Loucy (cell line): ENCODE results near the gene ARHGAP42.

ENCODE experiments used
- H2AFZ ChIP-seq: fragments of 200-600 bp; sonication (generic); 2 replicates; pipeline ENCODE4 v1.6.0; 2016; ENCODE audit warnings: antibody characterized with exemption, mild to moderate bottlenecking, low read length, moderate library complexity
- H3F3A ChIP-seq: fragments of 200-600 bp; 2 replicates; pipeline ENCODE4 v1.6.0; 2016; ENCODE audit warnings: antibody characterized with exemption, low read depth, mild to moderate bottlenecking
- H3K27me3 ChIP-seq: fragments of 200-600 bp; sonication (generic); 2 replicates; pipeline ENCODE4 v1.6.1; 2014; ENCODE audit warnings: low read length, mild to moderate bottlenecking; ENCODE audit not compliant: insufficient read depth, poor library complexity, severe bottlenecking
- H3K36me3 ChIP-seq: fragments of 200-600 bp; sonication (generic); 2 replicates; pipeline ENCODE4 v1.6.1; 2016; ENCODE audit warnings: low read length; ENCODE audit not compliant: insufficient read depth
- H3K4me1 ChIP-seq: fragments of 200-600 bp; sonication (generic); 2 replicates; pipeline ENCODE4 v1.5.1; 2014; ENCODE audit warnings: low read length, mild to moderate bottlenecking; ENCODE audit not compliant: insufficient read depth, poor library complexity, severe bottlenecking
- H3K4me2 ChIP-seq: fragments of 200-600 bp; sonication (generic); 2 replicates; pipeline ENCODE4 v1.6.0; 2014; ENCODE audit warnings: antibody characterized with exemption, low read length, low read depth, mild to moderate bottlenecking; ENCODE audit not compliant: poor library complexity, severe bottlenecking
- H3K4me3 ChIP-seq: fragments of 200-600 bp; sonication (generic); 2 replicates; pipeline ENCODE4 v1.5.1; 2014; ENCODE audit warnings: low read length, mild to moderate bottlenecking, mixed read lengths; ENCODE audit not compliant: poor library complexity, severe bottlenecking
- H3K79me2 ChIP-seq: fragments of 200-600 bp; sonication (generic); 2 replicates; pipeline ENCODE4 v1.6.1; 2014; ENCODE audit warnings: low read length; ENCODE audit not compliant: insufficient read depth
- H3K9ac ChIP-seq: fragments of 200-600 bp; sonication (generic); 2 replicates; pipeline ENCODE4 v1.6.0; 2014; ENCODE audit warnings: mild to moderate bottlenecking, low read depth, low read length, moderate library complexity; ENCODE audit not compliant: poor library complexity, severe bottlenecking
- H3K9me2 ChIP-seq: fragments of 200-600 bp; sonication (generic); replicated peaks from 2 replicates; pipeline ENCODE4 v1.6.1; 2016; ENCODE audit warnings: low read depth, low read length, mixed read lengths
- H3K9me3 ChIP-seq: fragments of 200-600 bp; sonication (generic); 2 replicates; pipeline ENCODE4 v1.6.1; 2014; ENCODE audit warnings: mild to moderate bottlenecking, antibody characterized with exemption, low read length, low read depth; ENCODE audit not compliant: insufficient read depth
- H4K20me1 ChIP-seq: fragments of 200-600 bp; sonication (generic); 2 replicates; pipeline ENCODE4 v1.6.0; 2014; ENCODE audit warnings: antibody characterized with exemption, low read length, mild to moderate bottlenecking; ENCODE audit not compliant: insufficient read depth, poor library complexity, severe bottlenecking
- CTCF ChIP-seq: fragments of 200-600 bp; sonication (generic); conservative IDR thresholded peaks from 2 replicates; pipeline ENCODE4 v1.5.1; 2014; ENCODE audit warnings: mild to moderate bottlenecking, antibody characterized with exemption, low read length
- EZH2phosphoT487 ChIP-seq: fragments of 200-600 bp; IDR thresholded peaks from 2 replicates; pipeline ENCODE4 v1.6.1; 2018; ENCODE audit warnings: antibody characterized with exemption, mild to moderate bottlenecking, moderate library complexity, borderline replicate concordance

Gene ARHGAP42

GRCh38 chr11:100793525-100793924, 106.4 kb downstream of the ARHGAP42 start:
- TF ChIP-seq CTCF (no peak), EZH2phosphoT487 (no peak)
- H3F3A ChIP-seq: no peaks in the 10 kb centered on the region
- no peaks in the 10 kb centered on the region for H3K9me2 ChIP-seq
- H3K9me3 ChIP-seq: no peaks in the 10 kb centered on the region
- no peaks in the 10 kb centered on the region for H3K4me1 ChIP-seq
- no peak overlapping the region for H3K9ac ChIP-seq
- H3K36me3 ChIP-seq: no peaks in the 10 kb centered on the region
- no peak overlapping the region for H3K4me2 ChIP-seq
- H4K20me1 ChIP-seq: no peaks in the 10 kb centered on the region
- H3K4me3 ChIP-seq: no peak overlapping the region
- H3K79me2 ChIP-seq: no peaks in the 10 kb centered on the region
- no peaks in the 10 kb centered on the region for H3K27me3 ChIP-seq
- no peak overlapping the region for H2AFZ ChIP-seq

GRCh38 chr11:100794446-100794845, 107.4 kb downstream of the ARHGAP42 start:
- H3K4me2 ChIP-seq: no peak overlapping the region
- no peak overlapping the region for H2AFZ ChIP-seq
- H3K79me2 ChIP-seq: no peaks in the 10 kb centered on the region
- no peaks in the 10 kb centered on the region for H3F3A ChIP-seq
- no peak overlapping the region for H3K4me3 ChIP-seq
- no peaks in the 10 kb centered on the region for H3K9me3 ChIP-seq
- TF ChIP-seq EZH2phosphoT487: no peak
- TF ChIP-seq CTCF: no peak
- no peaks in the 10 kb centered on the region for H4K20me1 ChIP-seq
- H3K9me2 ChIP-seq: no peaks in the 10 kb centered on the region
- H3K4me1 ChIP-seq: no peaks in the 10 kb centered on the region
- H3K36me3 ChIP-seq: no peaks in the 10 kb centered on the region
- no peaks in the 10 kb centered on the region for H3K27me3 ChIP-seq
- H3K9ac ChIP-seq: no peak overlapping the region

GRCh38 chr11:100799445-100799844, 112.4 kb downstream of the ARHGAP42 start:
- Histone ChIP-seq H3K9me3 (no peaks in the 10 kb centered on the region), H3K4me1 (no peaks in the 10 kb centered on the region), H3K79me2 (no peaks in the 10 kb centered on the region), H3K4me2 (no peak overlapping the region), H3K36me3 (no peaks in the 10 kb centered on the region), H3K9me2 (no peaks in the 10 kb centered on the region), H3K9ac (no peak overlapping the region), H4K20me1 (no peaks in the 10 kb centered on the region), H3F3A (no peaks in the 10 kb centered on the region), H2AFZ (no peak overlapping the region), H3K4me3 (no peak overlapping the region), H3K27me3 (no peaks in the 10 kb centered on the region)
- TF ChIP-seq EZH2phosphoT487: no peak
- TF ChIP-seq CTCF: no peak
